ENCODE measurements around the gene TRIM37. TPM values are rescaled to one million over a fixed set of nuclear protein-coding genes. Genes with fewer than 3 reads are reported as not detected.

TRIM37 gene
- total and polyA plus RNA-seq, 2 of the 8 experiments (the other 6 are each of a cell fraction or from before 2014, with no cell fraction given): 38.2 to 57.0 TPM

- FAIRE-seq (no peak), DNase-seq (ENCODE audit: low read depth in 1 of 2, low spot score in 2 of 2) (no peak)
- no peak overlapping the region for H4K91ac ChIP-seq (replicated peaks; ENCODE audit: insufficient read length, low read length)
- H2BK120ac ChIP-seq (replicated peaks; ENCODE audit: low read depth, low read length): no peak overlapping the region
- H3K9ac ChIP-seq (replicated peaks in 1 of 4; ENCODE audit: extremely low read depth in 1 of 4, low read depth in 3 of 4, low read length in 3 of 4): no peak overlapping the region
- no peaks in the 10 kb centered on the region for H3K79me1 ChIP-seq (ENCODE audit: low read depth, low read length)
- H3K18ac ChIP-seq (ENCODE audit: extremely low read depth, low read length): no peak overlapping the region
- no peaks in the 10 kb centered on the region for H4K20me1 ChIP-seq (replicated peaks in 1 of 2; ENCODE audit: control insufficient read depth in 1 of 2, insufficient read depth in 2 of 2, low read length in 2 of 2)
- no peak overlapping the region for H4K8ac ChIP-seq (ENCODE audit: extremely low read depth, insufficient read depth, low read length)
- H3K4me2 ChIP-seq (ENCODE audit: insufficient read depth in 1 of 2, low read depth in 2 of 2, low read length in 2 of 2): no peak overlapping the region
- no peaks in the 10 kb centered on the region for H3K9me3 ChIP-seq (ENCODE audit: insufficient read depth in 2 of 2, low read depth in 1 of 2, low read length in 1 of 2)
- no peak overlapping the region for H2AK5ac ChIP-seq (ENCODE audit: low read depth, low read length)
- H3K27ac ChIP-seq (ENCODE audit: low read depth, low read length): no peak overlapping the region
- no peak overlapping the region for H2BK12ac ChIP-seq (ENCODE audit: low read depth, low read length)
- peaks cover 2 to 13% (median 9%) of the 10 kb centered on the region in 4 experiments; a peak in 4 of 7 replicates for H3K4me1 ChIP-seq (replicated peaks in 1 of 4; ENCODE audit: control insufficient read depth in 3 of 4, insufficient read depth in 4 of 4, low read length in 3 of 4)
- H4K5ac ChIP-seq (ENCODE audit: insufficient read length, low read depth, low read length): no peak overlapping the region
- H2BK15ac ChIP-seq (ENCODE audit: low read length): no peak overlapping the region
- H3K27me3 ChIP-seq (replicated peaks in 1 of 4; ENCODE audit: control insufficient read depth in 3 of 4, extremely low read depth in 1 of 4, insufficient read depth in 3 of 4, low read length in 3 of 4): no peaks in the 10 kb centered on the region
- WGBS, 2 experiments (ENCODE audit: extremely low coverage in 1 of 2, insufficient coverage in 1 of 2, insufficient read length in 1 of 2, insufficient replicate concordance in 2 of 2, low coverage in 1 of 2, low lambda C conversion rate in 2 of 2, missing lambda C conversion rate in 1 of 2): 91% methylated on average over 4 of the region's 4 CpGs; no CpG with 5 or more reads in 1 of the 2 experiments
- H3K36me3 ChIP-seq (ENCODE audit: control insufficient read depth in 2 of 4, insufficient read depth in 4 of 4, low read length in 3 of 4): no peaks in the 10 kb centered on the region
- H3K23me2 ChIP-seq (ENCODE audit: low read depth, low read length): no peaks in the 10 kb centered on the region
- no peak overlapping the region for H3K14ac ChIP-seq (ENCODE audit: insufficient read length)
- H2BK5ac ChIP-seq (ENCODE audit: low read depth, low read length): no peak overlapping the region
- H3K23ac ChIP-seq (ENCODE audit: insufficient read length): no peak overlapping the region
- H2BK20ac ChIP-seq (ENCODE audit: low read length): no peak overlapping the region
- no peak overlapping the region for H2AFZ ChIP-seq (ENCODE audit: low read length)
- ChIA-PET CTCF (ENCODE audit: partially characterized antibody) (interaction anchor here (0.7 to 2.7 kb wide), 7 partner anchors 9 to 391 kb away, joined by 3 to 9 read pairs (median 5); partner anchors contain the start of gene PPM1E), POLR2A (ENCODE audit: partially characterized antibody) (interaction anchor here (1.2 to 1.4 kb wide), 2 partner anchors 9 to 311 kb away, joined by 5 to 6 read pairs; no protein-coding TSS in a partner anchor)
- no peaks in the 10 kb centered on the region for H3K79me2 ChIP-seq (ENCODE audit: control insufficient read depth in 1 of 2, insufficient read depth in 2 of 2, low read length in 2 of 2)
- no peak overlapping the region for H3K56ac ChIP-seq (replicated peaks; ENCODE audit: insufficient read length, low read depth, low read length)
- H3K4ac ChIP-seq (replicated peaks; ENCODE audit: insufficient read length, low read depth, low read length): no peak overlapping the region
- H3K4me3 ChIP-seq (ENCODE audit: extremely low read depth in 1 of 4, insufficient read depth in 2 of 4, low read depth in 3 of 4, low read length in 4 of 4): no peak overlapping the region
These were observed 137.1 kb downstream of the TRIM37 start for GRCh38 chr17:58969612-58970011.

Measured in H1 (cell line).